GM19452 (cell line): ENCODE data around the gene CLSTN2.

ENCODE experiments used
- ATAC-seq: cut with Tn5 transposase; IDR thresholded peaks from one replicate; pipeline ENCODE4 v1.9.1; 2021; ENCODE audit not compliant: unreplicated experiment

Gene CLSTN2

DNA sequence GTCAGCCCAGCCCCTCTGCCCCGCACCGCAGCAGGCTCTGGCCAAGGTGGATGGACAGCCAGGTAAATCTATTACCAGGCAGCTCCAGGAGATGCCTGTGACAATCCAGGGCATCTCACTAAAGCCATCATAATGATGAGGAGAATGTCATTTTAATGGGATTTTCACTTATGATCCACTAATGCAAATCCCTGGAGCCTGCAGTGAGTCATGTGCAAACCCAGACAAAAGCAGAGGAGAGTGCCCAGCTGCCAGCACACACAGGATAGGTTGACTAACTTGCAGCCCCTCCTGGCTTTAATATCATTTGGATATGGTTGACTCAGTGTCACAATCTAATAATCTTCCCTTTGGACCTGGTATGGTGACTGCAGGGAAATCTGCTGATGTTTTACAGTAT lies 536.0 kb downstream of the CLSTN2 start:
- no peak for ATAC-seq

DNA sequence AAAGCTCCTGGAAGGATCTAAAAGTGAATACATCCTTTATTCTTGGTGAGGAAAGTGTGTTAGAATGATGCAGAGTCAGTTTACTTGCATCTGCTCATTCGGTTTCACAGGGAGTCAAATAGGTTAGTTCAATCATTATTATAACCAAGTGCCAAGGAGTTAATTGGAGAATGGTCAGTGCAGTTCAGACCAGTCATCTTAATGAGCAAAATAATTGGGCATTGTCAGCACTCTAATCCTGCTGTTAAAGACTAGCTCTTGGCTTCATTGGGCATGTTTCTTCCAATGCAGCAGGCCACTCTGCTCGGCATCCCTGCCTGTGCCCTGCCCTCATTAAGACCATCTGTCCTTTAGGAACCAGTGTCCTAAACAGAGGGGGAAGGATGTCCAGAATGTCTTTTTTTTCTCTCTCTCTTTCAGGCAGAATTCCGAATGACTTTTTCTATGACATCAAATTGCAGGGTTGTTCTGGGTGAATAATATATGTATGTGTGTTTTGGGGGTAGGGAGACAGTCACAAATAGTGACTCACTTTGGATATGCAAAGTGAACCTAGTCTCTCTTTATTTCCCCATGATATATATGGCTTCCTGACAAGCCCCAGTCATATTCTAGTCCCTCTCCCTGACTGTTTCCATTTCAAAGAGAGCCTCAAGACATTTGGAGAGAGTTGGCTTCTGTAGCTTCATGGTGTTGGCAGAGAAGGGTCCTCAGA lies 537.5 kb downstream of the CLSTN2 start:
- ATAC-seq, result no peak

DNA sequence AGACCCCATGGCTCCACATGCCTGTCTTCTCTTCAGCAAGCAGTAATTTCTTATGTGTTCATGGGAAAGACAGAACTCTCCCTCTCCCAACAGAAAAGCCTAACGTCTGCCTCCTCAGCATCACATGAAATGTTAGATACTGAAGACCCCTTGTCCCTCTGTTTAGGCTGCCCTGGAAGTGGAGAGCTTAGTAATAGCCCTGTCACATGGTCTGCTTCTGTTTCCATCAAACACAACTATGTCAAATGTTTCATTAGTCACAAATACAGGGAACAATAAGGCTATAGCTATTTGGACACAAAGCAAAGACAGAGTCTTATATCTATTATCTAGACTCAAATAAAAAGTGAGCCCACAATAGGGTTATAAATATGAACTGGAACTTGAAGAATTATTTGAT lies 552.6 kb downstream of the CLSTN2 start:
- no peak for ATAC-seq

DNA sequence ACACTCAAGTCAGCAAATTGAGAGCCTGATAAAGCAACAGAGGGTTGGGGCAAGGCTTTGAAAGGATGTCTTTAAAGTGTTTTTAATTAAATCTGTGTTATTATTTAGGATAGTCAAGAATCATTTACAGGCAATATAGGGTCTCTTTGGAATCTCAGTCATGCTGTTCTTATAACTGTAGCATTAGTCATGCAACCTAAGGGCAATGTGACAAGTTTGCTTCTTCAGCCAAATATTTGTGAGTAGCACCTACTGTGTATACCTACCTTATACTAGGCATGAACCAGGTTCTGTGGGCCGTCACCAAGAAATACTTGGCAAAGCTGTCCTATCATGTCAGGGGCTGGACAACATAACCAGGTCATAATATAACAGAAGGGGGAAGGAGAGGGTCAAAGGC lies 558.3 kb downstream of the CLSTN2 start:
- ATAC-seq, result no peak

DNA sequence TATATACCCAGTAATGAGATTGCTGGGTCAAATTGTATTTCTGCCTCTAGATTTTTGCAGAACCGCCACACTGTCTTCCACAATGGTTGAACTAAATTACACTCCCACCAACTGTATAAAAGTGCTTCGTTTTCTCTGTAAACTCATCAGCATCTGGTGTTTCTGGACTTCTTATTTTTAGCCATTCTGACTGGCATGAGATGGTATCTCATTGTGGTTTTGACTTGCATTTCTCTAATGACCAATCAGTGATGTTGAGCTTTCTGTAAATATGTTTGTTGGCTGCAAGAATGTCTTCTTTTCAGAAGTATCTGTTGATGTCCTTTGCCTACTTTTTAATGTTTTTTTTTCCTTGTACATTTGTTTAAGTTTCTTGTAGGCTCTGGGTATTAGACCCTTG lies 560.0 kb downstream of the CLSTN2 start:
- no peak for ATAC-seq

DNA sequence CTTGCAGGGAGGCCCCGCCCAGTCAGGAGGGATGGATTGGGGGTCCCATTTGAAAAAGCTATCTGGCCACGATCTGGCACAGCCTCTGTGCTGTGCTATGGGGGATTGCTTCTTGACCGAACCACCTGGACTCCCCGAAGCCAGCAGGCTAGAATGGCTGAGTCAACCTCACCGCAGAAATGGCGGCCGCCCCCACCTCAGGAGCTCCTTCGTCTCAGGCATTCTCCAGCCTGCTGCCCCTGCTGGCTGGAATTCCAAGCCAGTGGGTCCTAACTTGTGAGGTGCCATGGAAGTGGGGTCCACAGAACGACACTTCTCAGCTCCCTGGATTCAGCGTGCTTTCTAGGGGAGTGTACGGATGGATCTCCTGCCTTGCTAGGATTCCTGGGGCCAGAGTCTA lies 562.3 kb downstream of the CLSTN2 start:
- ATAC-seq, result no peak

DNA sequence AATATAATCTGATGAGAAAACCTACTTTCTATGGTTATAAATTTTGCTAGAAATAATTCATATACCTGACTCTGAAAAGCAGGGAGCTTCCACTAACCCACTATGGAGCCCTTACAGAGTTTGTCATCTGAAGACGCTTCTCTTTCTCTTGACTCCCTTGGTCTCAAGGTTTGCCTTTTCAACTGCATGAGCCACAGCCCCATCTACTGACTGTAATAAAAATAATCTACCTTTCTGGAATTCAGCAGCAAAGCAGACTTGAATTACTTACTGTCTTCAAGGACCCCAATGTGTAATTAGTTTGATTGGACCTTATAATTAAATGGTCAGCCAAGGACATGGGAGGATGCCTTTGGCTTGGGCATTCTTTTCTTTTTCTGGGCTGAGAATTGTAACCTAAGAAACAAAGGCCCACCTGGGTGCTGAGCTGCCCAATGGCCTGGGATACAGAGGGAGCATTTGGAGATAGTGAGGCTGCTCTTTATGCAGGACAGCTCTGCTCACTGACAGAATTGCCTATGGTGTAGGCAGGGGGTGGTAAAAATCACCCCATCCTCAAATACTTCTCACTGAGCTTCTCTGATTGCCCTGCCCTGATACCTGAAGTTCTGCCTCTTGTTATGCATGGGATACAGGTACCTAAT lies 564.3 kb downstream of the CLSTN2 start:
- ATAC-seq, result no peak

DNA sequence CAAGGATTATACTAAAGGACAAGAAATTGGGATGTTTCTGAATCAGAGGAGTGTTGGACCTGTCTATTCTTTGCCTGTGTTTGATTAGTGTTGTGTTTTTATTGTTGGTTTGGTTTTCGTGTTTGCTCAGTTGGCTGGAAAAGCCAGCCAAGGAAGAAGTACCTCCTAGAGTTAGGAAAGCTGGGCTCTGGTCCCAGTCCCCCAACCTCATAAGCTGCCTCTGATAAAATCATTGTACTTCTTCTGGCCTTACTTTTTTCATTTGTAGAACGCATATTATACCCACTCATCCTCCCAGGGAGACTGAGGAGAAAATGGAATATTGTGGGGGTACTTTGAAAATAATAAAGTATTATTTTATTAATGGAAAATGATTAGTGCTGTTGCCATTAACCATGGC lies 565.5 kb downstream of the CLSTN2 start:
- ATAC-seq, result no peak

DNA sequence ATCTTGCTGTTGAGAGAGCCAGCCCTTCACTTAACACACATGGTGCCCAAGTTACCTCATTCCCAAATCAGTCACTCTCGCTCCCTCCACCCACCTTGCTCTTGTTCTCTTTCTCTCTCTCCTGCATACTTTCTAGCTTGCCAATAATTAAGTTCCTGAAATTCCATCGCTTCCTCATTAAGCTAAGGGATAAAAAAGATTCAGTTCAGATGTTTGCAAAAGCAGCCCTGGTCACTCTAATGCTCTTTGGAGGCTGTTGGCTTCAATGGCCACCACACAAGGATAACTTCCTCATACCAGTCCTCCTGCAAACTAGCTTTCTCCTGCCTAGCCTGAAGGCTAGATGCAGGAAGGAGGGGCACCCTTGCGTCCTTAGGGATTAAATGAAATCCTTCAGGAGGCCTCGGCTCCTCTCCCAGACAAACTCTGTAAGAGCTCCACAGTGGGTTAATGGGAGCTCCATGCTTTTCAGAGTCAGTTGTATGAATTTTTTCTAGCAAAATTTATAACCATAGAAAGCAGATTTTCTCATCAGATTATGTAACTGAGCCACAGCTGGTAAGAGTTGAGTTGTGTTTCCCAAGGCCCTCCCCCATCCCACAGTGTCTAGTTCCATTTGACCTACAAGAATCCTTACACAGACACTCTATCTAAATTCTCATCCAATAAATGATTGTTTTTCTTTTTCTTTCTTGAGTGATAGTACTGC lies 566.2 kb downstream of the CLSTN2 start:
- no peak for ATAC-seq

DNA sequence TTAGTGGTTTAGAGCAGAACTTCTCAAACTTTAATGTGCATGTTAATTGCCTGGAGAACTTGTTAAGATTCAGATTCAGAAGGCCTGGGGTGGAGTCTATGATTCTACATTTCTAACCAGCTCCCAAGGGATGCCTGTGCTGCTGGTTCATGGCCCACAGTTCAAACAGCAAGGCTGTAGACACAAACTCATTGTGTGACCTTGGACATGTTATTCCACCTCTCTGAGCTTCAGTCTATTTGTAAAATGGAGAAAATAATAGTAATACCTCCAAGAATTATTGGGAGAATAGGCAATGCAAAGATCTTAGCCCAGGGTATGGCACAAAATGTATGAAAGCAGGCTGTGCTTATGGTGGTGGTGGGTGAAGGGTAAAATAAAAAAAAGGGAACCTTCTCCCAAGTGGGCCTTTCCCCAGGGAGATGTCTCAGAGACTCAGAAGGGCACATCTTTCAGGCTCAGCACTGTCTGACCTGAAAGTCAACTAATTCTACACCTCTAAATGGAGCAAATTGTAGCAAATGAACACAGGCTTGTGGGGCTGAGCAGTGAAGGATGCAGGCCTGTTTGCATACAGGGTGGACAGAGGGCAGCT lies 566.9 kb downstream of the CLSTN2 start:
- no peak for ATAC-seq

DNA sequence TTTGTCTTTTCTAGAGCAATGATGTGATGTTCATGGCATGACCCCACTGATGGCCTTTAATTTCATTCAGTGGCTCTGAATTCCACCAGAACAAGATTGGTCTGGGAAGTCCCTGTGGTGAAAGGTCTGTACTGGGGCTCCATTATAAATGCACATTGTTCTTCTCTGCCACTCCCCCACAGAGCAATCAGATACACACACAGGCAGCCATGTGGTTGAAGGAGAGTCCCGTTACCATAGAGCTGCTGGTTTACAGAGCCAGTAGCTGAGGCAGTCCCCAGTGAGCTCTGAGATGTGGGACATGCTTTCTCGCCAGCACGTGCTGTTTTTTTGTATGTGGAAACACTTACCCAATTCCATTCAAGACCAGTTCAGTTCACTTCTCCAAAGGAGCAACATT lies 570.2 kb downstream of the CLSTN2 start:
- ATAC-seq, result no peak

DNA sequence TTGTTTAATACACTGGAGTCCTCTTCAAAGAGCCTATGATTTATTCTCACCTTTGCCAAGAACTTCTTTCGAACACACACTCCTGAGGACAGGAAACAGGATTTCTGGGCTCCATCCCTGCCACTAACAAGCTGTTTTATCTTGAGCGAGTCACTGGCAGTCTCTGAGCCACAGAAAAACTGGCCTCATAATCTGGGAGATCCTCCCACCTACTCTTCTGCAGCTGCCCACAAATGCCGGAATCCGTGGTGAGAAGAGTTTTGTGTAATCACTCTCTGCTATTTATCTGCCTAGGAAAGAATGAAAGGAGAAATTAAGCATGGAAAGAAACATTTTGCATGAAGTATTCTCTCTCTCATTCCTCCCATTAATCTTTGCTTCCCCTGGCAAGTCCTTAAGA lies 570.9 kb downstream of the CLSTN2 start:
- ATAC-seq, result no peak

DNA sequence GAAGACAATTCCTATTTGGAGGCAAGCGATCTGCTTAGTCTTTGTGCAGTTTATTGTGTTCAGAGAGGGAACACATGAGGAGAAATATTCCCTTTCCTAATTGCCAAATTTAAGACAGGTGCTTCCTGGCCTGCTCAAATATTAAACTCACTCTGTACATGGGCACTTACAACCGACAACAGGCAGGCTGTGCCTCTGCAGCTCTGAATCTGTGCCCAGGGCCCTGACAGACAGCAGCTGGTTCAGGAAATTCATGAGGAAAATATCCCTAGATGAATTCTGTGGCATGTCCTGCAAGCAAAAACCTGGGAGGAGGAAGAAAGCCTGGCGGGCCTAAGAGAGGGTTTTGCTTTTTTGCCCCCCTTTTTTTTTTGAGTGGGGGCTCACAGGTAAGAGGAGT lies 573.6 kb downstream of the CLSTN2 start:
- ATAC-seq, result no peak

DNA sequence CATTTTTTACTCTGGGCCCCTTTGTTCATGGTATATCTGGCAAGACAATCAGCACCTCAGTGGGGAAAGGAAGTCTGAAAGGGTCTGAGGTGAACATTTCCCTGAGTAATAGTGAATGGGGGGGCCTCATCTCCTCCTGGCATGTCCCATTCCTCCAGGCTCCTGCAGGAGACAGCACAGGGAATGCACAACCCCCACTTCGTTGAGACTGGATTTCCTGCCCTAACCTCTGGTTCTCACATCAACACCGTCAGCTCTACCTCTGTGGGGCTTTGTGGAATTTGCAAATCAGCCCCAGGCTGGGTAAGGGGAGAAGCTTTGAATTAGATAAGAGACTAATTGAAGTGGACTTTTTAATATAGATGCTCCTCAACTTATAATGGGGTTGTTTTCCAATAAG lies 574.5 kb downstream of the CLSTN2 start:
- ATAC-seq, result no peak

DNA sequence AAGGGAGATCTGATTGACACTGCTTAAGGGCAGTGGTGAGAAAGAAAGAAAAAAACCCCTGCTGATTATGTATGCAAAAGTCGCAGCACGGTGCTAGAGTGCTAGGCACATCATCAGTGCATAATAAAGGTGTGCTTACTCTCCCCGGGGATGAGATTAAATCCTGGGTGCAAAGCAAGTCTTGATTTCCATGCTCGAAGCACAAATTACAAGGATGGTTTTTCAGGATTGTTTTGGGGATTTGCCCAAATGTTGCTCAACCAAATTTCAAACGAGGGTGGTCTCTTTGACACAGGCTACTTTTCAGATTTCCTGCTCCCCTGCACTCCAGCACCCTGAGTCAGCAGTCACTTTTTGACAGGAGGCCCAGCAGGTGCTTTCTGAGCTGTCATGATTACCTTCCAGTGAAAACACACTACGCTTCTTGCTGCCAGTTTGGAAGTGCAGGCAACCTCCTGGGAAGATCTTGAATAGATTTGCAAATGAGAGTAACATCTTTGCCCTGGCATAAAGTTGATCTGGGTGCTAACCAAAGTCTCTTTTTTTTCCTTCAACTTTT lies 575.4 kb downstream of the CLSTN2 start:
- ATAC-seq, result no peak

DNA sequence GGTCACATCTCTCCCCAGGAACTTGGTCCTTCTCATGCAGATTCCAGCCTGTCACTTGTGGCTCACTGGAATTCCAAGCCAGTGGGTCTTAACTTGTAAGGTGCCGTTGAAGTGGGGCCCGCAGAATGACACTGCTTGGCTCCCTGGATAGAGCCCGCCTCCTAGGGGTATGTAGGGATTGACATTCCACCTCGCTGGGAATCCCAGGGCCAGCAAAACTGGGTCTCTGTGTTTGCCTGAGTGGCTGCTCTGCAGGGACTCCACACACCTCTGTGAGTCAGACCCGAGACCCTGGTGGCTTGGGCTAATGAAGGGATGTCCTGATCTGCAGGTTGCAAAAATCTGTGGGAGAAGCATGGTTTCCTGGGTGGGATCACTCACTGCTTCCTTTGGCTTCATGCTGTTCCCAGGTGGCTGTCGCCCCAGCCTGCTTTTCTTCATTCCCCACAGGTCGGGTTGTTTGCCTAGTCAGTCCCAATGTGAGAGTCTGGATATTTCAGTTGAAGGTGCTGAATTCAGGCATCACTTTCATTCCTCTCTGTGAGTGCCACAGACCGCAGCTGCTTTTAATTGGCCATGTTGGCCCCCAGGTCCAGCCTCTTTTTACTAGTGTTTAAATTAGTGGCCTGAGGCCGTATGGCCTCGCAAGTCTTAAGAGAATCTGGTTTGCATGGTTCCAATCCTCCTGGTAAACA lies 586.9 kb downstream of the CLSTN2 start:
- no peak for ATAC-seq

DNA sequence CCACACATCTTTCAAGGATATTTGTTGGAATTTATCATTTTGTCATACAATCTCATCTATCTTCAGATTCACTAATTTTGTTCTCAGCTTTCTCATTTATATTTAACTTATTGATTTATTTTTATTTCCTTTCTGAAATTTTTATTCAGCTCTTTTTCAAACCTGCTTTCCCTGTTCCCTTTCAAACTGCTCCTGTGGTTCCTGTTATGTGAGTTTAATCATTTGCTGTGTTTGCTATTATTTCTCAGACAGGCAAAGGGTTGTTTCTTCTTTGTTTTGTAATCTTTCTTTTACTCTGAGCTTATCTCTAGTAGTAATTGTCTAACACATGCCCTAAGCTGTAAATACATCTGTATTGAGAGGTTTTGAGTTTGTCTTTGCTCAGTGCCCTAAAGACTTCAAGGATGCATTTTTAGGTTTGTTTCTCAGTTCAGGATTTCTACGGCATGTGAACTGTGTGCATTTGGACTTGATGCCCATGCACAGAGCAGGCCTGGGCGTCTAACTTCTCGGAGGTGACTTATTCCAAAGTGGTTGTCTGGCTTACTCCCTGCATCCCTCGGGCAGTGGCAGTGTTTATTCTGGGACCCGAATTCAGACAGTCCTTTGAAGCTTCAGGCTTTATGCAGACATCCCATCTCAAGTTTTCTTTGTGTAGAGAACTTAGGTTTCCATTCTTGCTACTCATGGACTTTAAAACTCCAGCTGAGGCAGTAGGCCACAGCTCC lies 587.8 kb downstream of the CLSTN2 start:
- no peak for ATAC-seq

DNA sequence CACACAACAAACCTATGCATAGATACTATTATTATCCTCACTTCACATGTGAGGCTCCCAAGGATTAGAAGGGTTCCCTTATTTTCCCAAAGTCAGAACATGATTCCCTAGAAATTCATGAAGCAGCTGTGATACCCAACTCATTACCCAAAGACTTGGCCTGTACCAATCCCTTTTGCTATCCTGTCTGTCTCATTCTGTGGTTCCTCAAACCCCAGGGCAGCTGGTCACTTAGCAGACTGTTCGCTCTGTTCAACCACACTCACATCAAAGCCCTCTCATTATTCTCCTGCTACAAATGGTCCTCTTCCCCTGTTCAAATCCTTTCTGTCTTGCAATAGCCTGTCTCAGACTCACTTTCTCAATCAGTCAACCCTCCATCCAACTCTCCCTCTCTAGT lies 588.6 kb downstream of the CLSTN2 start:
- ATAC-seq, result no peak

DNA sequence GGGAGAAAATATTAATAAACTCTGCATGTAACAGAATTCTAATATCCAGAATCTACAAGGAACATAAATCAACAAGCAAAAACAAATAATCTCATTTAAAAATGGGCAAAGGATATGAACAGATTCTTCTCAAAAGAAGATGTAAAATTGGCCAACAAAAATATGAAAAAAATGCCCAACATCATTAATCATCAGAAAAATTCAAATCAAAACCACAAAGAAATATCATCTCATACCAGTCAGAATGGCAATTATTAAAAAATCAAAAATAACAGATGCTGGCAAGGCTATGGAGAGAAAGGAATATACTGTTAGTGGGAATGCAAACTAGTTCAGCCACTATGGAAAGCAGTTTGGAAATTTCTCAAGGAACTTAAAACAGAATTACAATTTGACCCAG lies 592.2 kb downstream of the CLSTN2 start:
- no peak for ATAC-seq

DNA sequence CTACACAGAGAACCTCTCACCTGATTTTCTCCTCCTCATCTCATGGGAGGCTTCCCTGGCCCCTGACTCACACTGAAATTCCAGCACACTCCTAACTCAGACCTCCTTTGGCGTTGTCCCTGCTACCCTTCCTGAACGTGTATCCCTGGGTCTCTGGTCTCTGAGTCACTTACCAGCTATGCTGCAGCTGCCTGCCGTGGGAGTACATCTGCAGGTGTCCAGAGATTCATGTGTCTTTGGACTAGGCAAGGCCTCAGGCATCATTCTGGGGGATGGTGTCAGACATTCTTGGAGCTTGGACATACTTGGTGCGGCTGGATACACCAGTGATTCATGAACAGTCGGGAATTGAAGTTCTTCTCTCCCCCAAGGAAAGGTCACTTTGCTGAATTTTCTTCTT lies 594.1 kb downstream of the CLSTN2 start:
- no peak for ATAC-seq
